Epithelial cell of esophagus (primary cell): ENCODE results near the gene SMPD2.

Source experiments
- DNase-seq: peaks from one replicate; pipeline ENCODE4 v3.0.0; 2010; ENCODE audit warnings: low read depth
- H3K4me3 ChIP-seq: 2 replicates; pipeline ENCODE4 v1.5.1; 2011; ENCODE audit warnings: mild to moderate bottlenecking, low read length, control low read depth
- CTCF ChIP-seq: IDR thresholded peaks from 2 replicates; pipeline ENCODE4 v1.5.1; 2011; ENCODE audit warnings: low read depth, mild to moderate bottlenecking, low read length, control low read depth, inconsistent platforms; ENCODE audit not compliant: insufficient read depth; ENCODE audit errors: missing control alignments

SMPD2 gene

GRCh38 chr6:109471105-109471810 is 30.7 kb downstream of the SMPD2 start:
- no peak for DNase-seq
- H3K4me3 ChIP-seq = no peak overlapping the region
- no peak for TF ChIP-seq CTCF

- no peak overlapping the region for H3K4me3 ChIP-seq
- DNase-seq = no peak
- TF ChIP-seq CTCF = no peak
Measured at GRCh38 chr6:109472132-109472995, 31.8 kb downstream of the SMPD2 start.

GRCh38 chr6:109473120-109473519 is 32.6 kb downstream of the SMPD2 start:
- TF ChIP-seq CTCF = no peak
- H3K4me3 ChIP-seq = no peak overlapping the region
- no peak for DNase-seq

GRCh38 chr6:109474995-109475394 is 34.5 kb downstream of the SMPD2 start:
- no peak for DNase-seq
- no peak for TF ChIP-seq CTCF
- H3K4me3 ChIP-seq = no peak overlapping the region

GRCh38 chr6:109475625-109476024 is 35.1 kb downstream of the SMPD2 start:
- no peak for TF ChIP-seq CTCF
- DNase-seq = no peak

GRCh38 chr6:109477184-109477583 is 36.7 kb downstream of the SMPD2 start:
- no peak for DNase-seq
- H3K4me3 ChIP-seq = no peak overlapping the region
- no peak for TF ChIP-seq CTCF

More at GRCh38 chr6:109475625-109476024, 35.1 kb downstream of the SMPD2 start:
- no peak overlapping the region for H3K4me3 ChIP-seq
